NCI-H1694 treated with DMSO at 0.1 percent for 48 hours (cell line): Measurements from ENCODE around the gene ASPM.

Source experiments
- DNase-seq: peaks from one replicate; lab custom pipeline; 2025; lab: John Stamatoyannopoulos, UW

The ASPM gene, protein sequence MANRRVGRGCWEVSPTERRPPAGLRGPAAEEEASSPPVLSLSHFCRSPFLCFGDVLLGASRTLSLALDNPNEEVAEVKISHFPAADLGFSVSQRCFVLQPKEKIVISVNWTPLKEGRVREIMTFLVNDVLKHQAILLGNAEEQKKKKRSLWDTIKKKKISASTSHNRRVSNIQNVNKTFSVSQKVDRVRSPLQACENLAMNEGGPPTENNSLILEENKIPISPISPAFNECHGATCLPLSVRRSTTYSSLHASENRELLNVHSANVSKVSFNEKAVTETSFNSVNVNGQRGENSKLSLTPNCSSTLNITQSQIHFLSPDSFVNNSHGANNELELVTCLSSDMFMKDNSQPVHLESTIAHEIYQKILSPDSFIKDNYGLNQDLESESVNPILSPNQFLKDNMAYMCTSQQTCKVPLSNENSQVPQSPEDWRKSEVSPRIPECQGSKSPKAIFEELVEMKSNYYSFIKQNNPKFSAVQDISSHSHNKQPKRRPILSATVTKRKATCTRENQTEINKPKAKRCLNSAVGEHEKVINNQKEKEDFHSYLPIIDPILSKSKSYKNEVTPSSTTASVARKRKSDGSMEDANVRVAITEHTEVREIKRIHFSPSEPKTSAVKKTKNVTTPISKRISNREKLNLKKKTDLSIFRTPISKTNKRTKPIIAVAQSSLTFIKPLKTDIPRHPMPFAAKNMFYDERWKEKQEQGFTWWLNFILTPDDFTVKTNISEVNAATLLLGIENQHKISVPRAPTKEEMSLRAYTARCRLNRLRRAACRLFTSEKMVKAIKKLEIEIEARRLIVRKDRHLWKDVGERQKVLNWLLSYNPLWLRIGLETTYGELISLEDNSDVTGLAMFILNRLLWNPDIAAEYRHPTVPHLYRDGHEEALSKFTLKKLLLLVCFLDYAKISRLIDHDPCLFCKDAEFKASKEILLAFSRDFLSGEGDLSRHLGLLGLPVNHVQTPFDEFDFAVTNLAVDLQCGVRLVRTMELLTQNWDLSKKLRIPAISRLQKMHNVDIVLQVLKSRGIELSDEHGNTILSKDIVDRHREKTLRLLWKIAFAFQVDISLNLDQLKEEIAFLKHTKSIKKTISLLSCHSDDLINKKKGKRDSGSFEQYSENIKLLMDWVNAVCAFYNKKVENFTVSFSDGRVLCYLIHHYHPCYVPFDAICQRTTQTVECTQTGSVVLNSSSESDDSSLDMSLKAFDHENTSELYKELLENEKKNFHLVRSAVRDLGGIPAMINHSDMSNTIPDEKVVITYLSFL (N-terminal part only)

DNA sequence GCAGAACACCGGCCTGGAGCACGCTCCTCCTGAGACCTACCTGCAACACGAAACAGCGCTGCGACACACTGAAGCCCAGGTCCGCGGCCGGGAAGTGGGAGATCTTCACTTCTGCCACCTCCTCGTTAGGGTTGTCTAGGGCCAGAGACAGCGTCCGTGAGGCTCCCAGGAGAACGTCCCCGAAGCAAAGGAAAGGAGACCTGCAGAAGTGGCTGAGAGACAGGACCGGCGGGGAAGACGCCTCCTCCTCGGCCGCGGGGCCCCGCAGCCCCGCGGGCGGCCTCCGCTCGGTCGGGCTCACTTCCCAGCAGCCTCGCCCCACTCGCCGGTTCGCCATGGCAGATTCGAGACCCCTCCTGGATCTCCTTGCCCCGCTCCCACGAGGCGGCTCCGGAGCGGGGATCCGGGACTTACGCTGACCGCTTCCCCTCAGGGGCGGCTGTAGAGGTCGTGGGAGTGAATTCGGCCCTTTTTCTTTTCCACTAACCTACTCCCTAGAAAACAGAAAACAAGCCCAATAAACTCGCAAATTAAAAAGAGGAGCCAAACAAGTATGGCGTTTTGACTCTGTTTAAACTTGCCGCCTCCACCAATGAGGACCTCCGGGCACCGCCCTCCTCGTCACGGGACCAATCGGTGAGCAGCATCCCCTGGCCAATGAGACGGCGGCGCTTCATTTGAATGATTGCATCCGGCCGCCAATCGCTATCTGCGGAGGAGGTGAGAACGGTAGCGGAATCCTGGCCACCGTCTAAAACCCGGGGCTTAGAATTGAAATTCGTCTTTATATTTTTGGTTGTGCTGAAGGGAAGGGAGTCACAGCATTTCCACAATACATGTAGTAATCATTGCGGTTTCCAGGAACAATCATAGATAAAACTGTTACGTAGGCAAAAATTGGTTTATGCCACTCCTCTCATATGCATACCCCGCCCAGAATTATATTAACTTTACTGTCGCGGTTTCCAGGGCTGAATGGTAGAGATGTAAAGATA is at the start of gene ASPM:
TSS of gene ASPM (minus strand) at position 569 of the 995 bp plus-strand sequence. CDS start at position 337, 232 bp downstream.
- peak; percentile 92 for DNase-seq

DNA sequence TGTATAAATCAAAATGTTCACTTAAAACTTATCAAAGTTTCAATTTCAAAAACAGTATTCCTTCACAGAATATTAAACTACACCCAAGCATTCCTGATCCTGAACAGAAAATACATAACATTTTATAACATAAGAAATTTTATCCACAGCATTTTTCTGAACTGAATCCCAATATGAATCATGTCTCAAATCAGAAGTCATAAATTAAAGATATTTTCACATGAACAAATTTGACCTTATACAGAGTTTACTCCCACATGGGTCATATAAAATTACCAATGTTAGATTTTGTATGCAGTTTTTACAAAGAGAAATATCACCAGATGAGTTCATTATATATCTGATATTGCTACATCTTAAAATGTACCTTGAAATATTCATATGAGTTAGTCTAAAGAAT is 48.6 kb upstream of the ASPM start:
- DNase-seq: no peak

DNA sequence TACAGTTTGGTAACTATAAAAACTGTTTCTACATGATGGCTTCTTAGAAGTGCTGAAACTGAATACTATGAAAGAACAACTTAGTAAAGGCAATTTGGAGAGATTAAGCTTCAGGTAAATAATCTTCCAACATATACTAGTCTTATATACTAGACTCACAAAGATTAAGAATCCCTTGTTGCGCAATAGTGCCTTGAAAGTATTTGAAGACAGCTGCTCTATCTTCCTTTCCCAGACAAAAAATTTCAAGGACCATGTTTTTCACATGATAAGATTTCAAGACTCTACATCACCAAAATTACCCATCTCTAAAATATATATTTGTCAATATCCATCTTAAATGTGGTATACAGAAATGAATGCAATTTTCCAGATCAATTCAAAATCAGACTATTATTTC is 37.7 kb upstream of the ASPM start:
- DNase-seq: no peak

DNA sequence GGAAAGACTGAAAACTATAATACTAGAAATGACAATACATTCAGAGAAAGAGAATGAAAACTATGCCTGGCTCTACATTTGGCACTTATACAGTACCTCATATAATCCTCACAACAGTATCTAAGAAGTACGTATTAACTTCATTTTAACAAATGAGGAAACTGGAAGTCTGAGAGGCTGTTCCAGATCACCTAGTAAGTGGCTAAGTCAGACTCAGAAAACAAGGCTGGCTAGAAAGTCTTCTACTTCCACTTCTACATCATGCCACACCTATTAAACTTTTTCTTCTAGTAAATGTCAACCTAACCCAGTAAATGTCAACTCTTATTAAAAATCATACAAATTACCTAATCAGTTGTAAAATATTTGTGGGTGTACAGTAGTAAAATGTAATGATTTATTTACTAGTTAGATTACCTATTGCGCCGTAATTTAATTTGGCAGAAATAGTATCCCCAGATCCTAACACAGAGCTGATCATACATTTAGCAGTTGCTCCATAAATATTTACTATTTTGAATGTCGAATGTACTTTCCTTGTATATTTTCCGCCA is 36.8 kb upstream of the ASPM start:
- DNase-seq: no peak

DNA sequence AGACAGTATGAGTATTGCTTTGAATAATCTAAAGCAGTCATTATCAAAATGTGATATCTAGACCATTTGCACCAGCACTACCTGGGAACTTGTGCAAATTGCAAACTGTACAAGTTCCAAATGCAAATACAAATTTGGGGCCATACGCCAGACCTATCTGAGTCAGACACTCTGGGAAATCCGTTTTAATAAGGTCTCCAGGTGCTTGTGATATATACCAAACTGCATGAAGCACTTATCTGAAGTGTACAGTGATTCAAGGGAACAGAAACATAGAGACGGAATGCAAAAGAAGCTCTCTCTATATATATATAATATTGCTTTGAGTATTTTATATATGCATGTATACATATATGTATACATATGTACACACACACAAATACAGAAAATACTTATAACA is 36.2 kb upstream of the ASPM start:
- no peak for DNase-seq

DNA sequence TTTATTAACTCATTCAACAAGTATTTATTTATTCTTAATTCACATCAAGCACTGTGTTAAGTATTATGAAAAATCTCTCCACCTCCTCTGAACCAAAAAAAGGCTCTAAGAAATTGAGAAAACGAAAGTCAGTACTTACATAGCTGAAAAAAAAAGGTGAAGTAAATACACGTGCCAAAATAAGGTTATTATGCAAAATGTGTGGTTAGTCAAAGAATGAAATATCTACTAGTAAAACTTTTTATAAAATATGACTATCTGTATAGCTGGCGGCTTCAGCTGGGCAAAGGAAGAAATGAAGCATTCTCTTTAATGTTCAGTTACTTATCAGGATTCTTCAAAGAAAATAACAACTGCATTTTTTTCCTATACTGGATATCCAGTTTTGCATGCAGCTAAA is 35.5 kb upstream of the ASPM start:
- no peak for DNase-seq

DNA sequence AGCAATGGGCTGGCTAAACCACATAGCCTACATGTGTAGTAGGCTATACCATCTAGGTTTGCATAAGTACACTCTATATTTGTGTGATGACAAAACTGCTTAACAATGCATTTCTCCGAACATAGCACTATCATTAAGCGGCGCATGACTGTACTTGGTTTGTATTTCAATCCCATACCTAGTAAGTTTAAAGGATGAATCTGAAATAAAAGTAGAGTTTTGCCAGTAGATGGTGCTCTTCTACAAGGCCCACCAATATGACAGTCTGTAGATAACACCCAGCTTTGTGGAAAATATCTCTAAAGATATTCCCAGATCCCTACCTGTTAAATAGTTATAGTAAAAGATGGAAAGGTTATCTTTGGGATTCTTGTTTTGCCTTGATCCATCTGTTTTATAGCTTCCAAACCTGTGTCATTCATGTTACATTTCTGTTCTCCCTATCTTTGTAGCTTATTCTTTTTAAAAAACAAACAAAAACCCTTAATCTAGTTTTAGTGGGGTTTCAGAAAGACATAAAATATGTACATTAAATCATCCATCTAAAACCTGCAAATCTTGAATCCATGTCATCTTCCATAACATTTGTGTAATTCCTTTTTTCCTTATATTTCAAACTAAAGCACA is 33.9 kb upstream of the ASPM start:
- DNase-seq: peak; percentile 63

DNA sequence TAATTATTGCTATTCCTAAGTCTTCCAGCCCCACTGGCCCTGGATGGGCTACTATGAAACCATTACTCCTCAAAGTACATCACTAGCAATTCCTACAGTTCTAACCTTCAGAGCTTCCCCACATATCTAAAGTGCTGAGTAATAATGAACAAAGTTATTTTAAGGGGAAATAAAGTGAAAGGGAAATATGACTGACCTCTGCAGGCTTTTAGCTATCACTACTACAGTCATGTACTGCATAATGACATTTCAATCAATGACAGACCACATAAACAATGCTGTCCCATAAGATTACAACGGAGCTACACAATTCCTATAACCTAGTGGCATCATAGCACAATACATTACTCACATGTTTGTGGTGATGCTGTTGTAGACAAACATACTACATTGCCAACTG is 32.5 kb upstream of the ASPM start:
- no peak for DNase-seq

DNA sequence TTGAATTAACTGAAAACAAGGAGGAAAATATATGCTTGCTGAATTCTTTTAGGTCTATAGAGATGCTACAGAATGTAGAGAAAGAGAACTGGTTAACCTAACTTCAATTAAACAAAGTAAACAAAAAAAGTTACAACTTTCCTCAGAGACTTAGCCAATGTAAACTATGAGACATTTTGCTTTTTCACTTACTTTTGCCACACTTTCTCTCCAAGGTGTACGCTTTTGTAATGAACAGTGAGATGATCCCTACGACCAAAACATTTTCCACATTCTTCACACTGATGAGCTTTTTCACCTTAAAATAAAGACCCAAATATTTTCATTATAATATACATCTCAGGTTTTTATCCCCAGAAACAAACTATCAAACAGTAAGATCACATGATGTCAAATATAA is 28.3 kb upstream of the ASPM start:
- DNase-seq: no peak

DNA sequence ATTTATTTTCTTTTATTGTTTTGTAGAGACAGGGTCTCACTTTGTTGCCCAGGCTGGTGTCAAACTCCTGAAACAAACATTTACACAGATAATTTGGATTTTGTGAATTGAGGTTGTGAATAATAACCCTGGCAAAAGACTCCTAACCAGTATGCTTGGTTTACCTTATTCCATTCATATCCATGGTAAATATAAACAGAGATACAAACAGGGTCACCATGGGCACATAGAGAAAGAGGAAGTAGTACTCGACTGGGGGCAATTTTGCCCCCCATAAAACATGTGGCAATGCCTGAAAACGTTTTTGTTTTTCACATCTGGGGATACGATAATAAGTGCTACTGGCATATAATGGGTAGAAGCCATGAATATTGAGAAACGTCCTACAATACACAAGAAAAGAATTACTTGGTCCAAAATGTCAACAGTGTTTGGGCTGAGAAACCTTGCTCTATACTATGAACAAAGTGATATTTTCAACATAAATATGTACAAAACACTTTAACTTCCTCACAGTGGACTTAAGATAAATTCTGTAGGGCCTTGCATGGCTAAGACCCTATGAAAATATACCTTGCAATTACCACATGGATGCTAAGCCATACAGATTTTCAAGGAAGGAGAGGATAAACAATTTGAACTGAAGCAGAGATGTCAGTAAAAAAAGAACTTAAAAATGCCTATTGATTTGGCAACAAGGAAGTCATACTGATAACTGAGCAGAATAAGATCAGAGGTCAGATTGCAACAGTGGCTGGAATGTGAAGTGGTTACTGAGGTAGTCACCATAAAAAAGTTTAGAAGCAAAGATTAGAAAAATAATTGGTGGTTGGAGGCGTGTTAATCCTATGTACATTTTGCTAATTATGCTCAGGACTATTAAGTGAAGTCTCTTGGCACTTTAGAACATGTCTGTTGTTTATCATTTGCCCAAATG is 27.4 kb upstream of the ASPM start:
- no peak for DNase-seq

DNA sequence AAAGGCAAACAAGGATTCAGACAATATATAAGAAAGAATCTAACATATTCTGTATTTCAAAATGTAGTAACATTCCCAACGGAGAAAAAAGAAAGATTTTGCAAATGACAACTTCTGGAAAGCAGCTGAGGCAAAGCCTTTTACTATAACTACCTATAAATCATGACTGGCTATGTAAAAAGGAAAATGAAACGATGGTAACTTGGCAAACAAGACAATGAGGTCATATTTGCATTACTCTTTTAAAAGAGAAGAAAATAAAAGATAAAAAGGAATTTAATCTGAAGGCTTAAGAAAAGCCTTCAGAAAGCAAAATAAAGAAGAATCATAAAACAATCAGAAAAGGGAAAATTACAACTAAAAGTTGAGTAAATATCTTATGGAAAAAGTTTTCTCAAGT is 25.1 kb upstream of the ASPM start:
- no peak for DNase-seq

DNA sequence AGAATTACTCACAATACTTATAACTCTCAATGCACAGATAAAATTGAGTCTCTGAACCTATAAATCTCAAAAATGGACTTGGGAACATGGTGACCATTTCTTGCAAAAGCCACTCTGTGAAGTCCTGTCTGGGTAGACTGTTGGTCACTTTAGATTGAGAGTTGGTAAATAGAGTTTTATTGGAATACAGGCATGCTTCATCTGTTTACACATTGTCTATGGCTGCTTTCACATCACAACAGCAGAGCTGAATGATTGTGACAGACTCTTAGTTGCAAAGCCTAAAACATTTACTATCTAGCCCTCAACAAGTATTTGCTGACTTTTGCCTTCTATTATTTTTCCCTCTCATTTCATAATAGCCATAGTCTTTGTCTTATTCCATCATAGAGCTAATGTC is 24.1 kb upstream of the ASPM start:
- no peak for DNase-seq

DNA sequence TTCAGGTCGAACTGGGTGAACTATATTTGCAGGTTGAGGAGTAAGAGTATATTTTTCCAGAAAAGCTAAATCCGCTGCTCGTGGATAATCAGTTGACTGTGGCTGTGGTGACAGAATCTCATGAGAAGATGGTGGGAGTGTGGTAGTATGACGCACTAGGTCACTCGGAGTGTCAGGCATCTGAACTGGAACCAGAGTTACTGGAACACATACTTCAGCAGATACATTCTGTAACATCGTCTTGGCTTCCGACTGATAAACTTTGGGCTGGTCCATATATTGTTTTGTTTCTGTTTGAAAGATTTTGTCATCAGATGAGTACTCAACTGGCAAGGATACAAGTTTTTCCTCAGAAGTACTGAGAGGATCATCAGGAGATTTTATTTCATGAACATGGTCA is 13.0 kb upstream of the ASPM start:
- no peak for DNase-seq

DNA sequence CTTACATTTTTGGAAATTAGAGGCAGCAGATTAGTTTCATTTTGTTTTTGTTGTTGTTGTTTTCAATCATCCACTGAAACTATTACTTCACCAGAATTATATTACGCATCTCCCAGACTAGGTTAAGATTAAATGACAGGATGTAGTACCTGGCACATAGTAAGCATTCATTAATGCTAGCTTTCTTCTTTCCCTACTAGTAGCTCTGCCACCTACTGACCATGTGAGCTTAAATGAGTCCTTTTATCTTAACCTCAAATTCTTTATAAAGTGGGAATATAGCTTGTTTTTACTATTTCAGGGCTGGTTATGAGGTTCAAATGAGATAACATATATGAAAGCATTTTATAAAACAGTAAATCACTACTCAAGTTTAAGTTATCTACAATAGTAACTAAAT is 10.2 kb upstream of the ASPM start:
- DNase-seq: no peak

DNA sequence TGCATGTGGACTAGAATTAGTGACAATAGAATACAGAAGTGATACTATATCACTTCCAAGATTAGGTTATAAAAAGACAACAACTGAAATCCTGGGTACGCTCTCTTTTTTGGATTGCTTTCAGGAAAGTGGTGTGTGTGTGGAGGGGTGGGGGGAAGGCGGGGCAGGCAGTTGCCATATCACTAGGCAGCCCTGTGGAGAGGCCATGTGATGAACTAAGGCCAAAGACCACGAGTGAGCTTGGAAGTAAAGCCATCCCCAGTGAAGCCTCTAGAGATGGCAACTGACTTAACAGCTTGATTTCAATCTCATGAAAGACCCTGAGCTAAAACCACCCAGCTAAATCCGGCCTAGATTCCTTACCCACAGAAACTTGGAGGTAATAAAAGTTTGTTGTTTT is 6.2 kb upstream of the ASPM start:
- DNase-seq: no peak

DNA sequence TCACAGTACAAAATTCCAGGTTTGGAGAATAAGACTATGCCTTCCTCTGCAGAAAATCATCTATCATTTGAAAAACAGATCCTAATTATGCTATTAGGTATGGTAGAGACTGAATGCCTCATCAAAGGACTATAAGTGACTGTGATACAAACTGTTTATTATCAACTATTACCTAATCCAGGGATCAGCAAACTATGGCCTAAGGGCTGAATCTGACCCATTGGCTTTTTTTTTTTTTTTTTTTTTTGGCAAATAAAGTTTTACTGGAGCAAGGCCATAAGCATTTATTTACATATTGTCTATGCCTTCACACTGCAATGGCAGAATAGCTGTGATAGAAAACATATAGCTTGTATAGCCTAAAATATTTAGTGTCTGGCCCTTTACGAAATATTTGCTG is 4.7 kb upstream of the ASPM start:
- no peak for DNase-seq

DNA sequence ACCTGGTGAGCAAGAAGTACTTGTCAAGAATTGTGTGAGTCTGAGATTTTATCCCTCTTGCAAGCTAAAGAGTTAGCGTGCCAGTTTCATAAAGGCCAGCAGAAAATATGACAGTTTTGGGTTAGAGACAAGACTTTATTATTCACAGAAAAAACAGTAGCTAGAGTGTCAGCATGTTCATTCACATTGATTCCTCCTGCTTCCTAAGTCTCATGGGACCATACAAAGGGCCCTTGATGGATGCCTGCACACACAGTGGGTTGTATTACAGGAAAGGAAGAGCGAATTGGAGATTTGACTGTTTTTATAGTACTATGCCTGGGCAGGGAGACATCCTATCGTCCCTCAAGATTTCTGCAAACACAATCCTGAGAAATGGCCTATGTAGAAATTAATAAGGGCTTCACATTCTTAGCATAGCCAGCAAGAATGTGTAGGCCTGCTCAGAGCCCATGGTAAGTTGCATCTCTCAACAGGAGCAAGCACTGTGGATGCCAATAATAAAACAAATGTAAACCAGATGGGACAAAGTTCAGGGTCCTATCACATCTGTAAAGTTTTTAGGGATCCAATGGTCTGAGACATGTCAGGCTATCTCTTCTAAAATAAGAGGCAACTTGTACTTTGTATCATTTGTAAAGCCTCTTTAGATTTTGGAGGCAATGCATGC is 4.0 kb upstream of the ASPM start:
- no peak for DNase-seq

DNA sequence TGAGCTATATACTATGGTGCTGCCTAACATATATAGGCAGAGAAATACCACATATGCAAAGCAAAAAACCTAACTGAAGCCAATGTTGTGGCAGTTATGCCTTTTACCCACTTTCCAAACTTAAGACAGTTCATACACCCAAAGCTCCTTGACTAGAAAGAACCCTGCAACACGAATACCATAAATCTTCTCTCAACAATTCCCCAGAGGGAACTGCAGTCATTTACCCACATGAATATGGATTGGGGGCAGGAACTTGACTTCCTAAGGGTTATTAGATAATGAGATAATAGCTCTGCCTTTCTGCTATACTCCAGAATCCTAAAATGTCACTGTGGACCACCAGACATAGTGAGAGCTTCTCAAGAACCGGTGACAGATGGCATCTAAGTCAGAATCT is 2.9 kb upstream of the ASPM start:
- no peak for DNase-seq
